HepG2 (cell line): ENCODE results near the gene WNT5B. TPM values are rescaled to one million over a fixed set of nuclear protein-coding genes. Genes with fewer than 3 reads are reported as not detected.

Experiments
- ATAC-seq: fragments of 200-7000 bp; cut with Tn5 transposase; 3 replicates; pipeline ENCODE4 v1.9.1; 2020; ENCODE audit warnings: mild to moderate bottlenecking, moderate library complexity
- BruUV-seq: library from RNA; stranded (reverse); fragments of 400-500 nt; replicated peaks from 2 replicates; lab custom pipeline; 2021; lab: Mats Ljungman, UMichigan
- CTCF ChIA-PET: fragments of 300-600 bp; formaldehyde crosslinking; extraction: SDS; loops from one replicate; lab custom pipeline; 2021; ENCODE audit warnings: low total read pairs, inconsistent platforms, low intra/inter-chr PET ratio; lab: Yijun Ruan, JAX
- POLR2A ChIA-PET: fragments of 350-600 bp; sonication (Branson Sonifier 250); formaldehyde crosslinking; loops from one replicate; lab custom pipeline; 2020; ENCODE audit warnings: antibody characterized with exemption, inconsistent platforms; lab: Yijun Ruan, JAX
- DNase-seq: peaks from one replicate; pipeline ENCODE4 v3.0.0-alpha.2; 2015; ENCODE audit warnings: low spot score
- FAIRE-seq: peaks from 3 replicates; lab custom pipeline; 2011; peaks lifted over from hg19 to GRCh38; lab: Jason Lieb, UNC
- H2AFZ ChIP-seq: one replicate; pipeline ENCODE4 v1.6.1; 2011; ENCODE audit warnings: low read length, inconsistent platforms
- H3K27ac ChIP-seq: fragments of 300-600 bp; 3 replicates; pipeline ENCODE4 v1.8.0; 2011; ENCODE audit warnings: mixed run types, mild to moderate bottlenecking, mixed read lengths, low read length, inconsistent platforms; ENCODE audit not compliant: insufficient read depth; ENCODE audit errors: extremely low read length
- H3K27me3 ChIP-seq, 2 experiments: fragments of 200-600 bp in 1 of 2; 2 replicates in 1 of 2; 3 replicates in 1 of 2; pipeline versions ENCODE4 v1.6.0 to v1.8.0; 2011; ENCODE audit warnings: low read length in 2 of 2, mild to moderate bottlenecking in 2 of 2, moderate library complexity in 2 of 2, inconsistent platforms in 1 of 2; ENCODE audit not compliant: insufficient read depth in 2 of 2, control insufficient read depth in 1 of 2
- H3K36me3 ChIP-seq, 2 experiments: fragments of 200-600 bp in 1 of 2; replicated peaks in 1 of 2; 2 replicates in 1 of 2; 3 replicates in 1 of 2; pipeline versions ENCODE4 v1.5.1 to v1.8.0; 2011; ENCODE audit warnings: low read length in 2 of 2, inconsistent platforms in 1 of 2; ENCODE audit not compliant: insufficient read depth in 2 of 2, control insufficient read depth in 1 of 2
- H3K4me1 ChIP-seq: 2 replicates; pipeline ENCODE4 v1.5.1; 2012; ENCODE audit warnings: low read length, inconsistent platforms; ENCODE audit not compliant: insufficient read depth
- H3K4me2 ChIP-seq: 2 replicates; pipeline ENCODE4 v1.6.0; 2011; ENCODE audit warnings: low read depth, low read length, inconsistent platforms
- H3K4me3 ChIP-seq, 3 experiments: fragments of 200-600 bp in 1 of 3; sonication (generic), shearing (Covaris generic) in 1 of 3; replicated peaks in 1 of 3; 2 replicates each; pipeline ENCODE4 v1.5.1; 2011 to 2016; ENCODE audit warnings: low read length in 3 of 3, inconsistent platforms in 2 of 3, low read depth in 2 of 3, mild to moderate bottlenecking in 2 of 3, control low read depth in 1 of 3, mixed read lengths in 1 of 3; ENCODE audit not compliant: insufficient read depth in 1 of 3
- H3K79me2 ChIP-seq: one replicate; pipeline ENCODE4 v1.6.1; 2011; ENCODE audit warnings: low read length, inconsistent platforms; ENCODE audit not compliant: insufficient read depth
- H3K9ac ChIP-seq: 2 replicates; pipeline ENCODE4 v1.6.0; 2011; ENCODE audit warnings: mild to moderate bottlenecking, low read depth, low read length, inconsistent platforms; ENCODE audit not compliant: insufficient read depth
- H3K9me3 ChIP-seq: 2 replicates; pipeline ENCODE4 v1.5.1; 2012; ENCODE audit warnings: mild to moderate bottlenecking, low read length
- H4K20me1 ChIP-seq: 2 replicates; pipeline ENCODE4 v1.6.0; 2011; ENCODE audit warnings: inconsistent platforms, mild to moderate bottlenecking, low read length, moderate library complexity; ENCODE audit not compliant: insufficient read depth
- AKAP8 ChIP-seq: sonication (generic); formaldehyde crosslinking; IDR thresholded peaks from 2 replicates; pipeline ENCODE4 v1.5.1; 2020; ENCODE audit warnings: mild to moderate bottlenecking, missing genetic modification reagents
- ARID2 ChIP-seq: sonication (generic); formaldehyde crosslinking; IDR thresholded peaks from 2 replicates; pipeline ENCODE4 v1.8.1; 2022; ENCODE audit warnings: mild to moderate bottlenecking, missing genetic modification reagents, borderline replicate concordance
- CAMTA2 ChIP-seq: sonication (generic); formaldehyde crosslinking; IDR thresholded peaks from 2 replicates; pipeline ENCODE4 v1.4.0; 2020; ENCODE audit warnings: mild to moderate bottlenecking, missing genetic modification reagents, borderline replicate concordance
- IRF2 ChIP-seq: IDR thresholded peaks from 2 replicates; pipeline ENCODE4 v1.6.1; 2018; ENCODE audit warnings: missing genetic modification reagents, missing compliant biosample characterization
- JARID2 ChIP-seq: sonication (generic); formaldehyde crosslinking; IDR thresholded peaks from 2 replicates; pipeline ENCODE4 v1.8.1; 2023; ENCODE audit warnings: missing genetic modification reagents, inconsistent platforms; ENCODE audit not compliant: insufficient replicate concordance
- MIER3 ChIP-seq: IDR thresholded peaks from 2 replicates; pipeline ENCODE4 v1.6.1; 2016; ENCODE audit warnings: missing compliant biosample characterization, borderline replicate concordance
- RBAK ChIP-seq: sonication (generic); formaldehyde crosslinking; IDR thresholded peaks from 2 replicates; pipeline ENCODE4 v1.5.1; 2020; ENCODE audit warnings: mild to moderate bottlenecking, missing genetic modification reagents
- SIX4 ChIP-seq: sonication (generic); formaldehyde crosslinking; IDR thresholded peaks from 2 replicates; pipeline ENCODE4 v1.4.0; 2020; ENCODE audit warnings: missing genetic modification reagents
- SP140L ChIP-seq: sonication (generic); formaldehyde crosslinking; IDR thresholded peaks from 2 replicates; pipeline ENCODE4 v1.4.0; 2020; ENCODE audit warnings: missing genetic modification reagents, borderline replicate concordance
- SYNCRIP ChIP-seq: fragments of 200-400 bp; formaldehyde crosslinking; IDR thresholded peaks from 2 replicates; pipeline ENCODE4 v1.6.1; 2018; ENCODE audit warnings: mild to moderate bottlenecking, low read depth, low read length; ENCODE audit not compliant: insufficient read depth
- ZBTB46 ChIP-seq: sonication (generic); formaldehyde crosslinking; IDR thresholded peaks from 2 replicates; pipeline ENCODE4 v1.4.0; 2020; ENCODE audit warnings: mild to moderate bottlenecking, missing genetic modification reagents, borderline replicate concordance
- ZC3H4 ChIP-seq: sonication (generic); formaldehyde crosslinking; IDR thresholded peaks from 2 replicates; pipeline ENCODE4 v1.4.0; 2020; ENCODE audit warnings: missing genetic modification reagents, borderline replicate concordance
- ZFP41 ChIP-seq: sonication (generic); formaldehyde crosslinking; IDR thresholded peaks from 2 replicates; pipeline ENCODE4 v1.4.0; 2020; ENCODE audit warnings: mild to moderate bottlenecking, missing genetic modification reagents, borderline replicate concordance
- ZKSCAN1 ChIP-seq: fragments of 150-350 bp; IDR thresholded peaks from 2 replicates; pipeline ENCODE4 v1.6.1; 2014; ENCODE audit warnings: low read length
- ZNF3 ChIP-seq: IDR thresholded peaks from 2 replicates; pipeline ENCODE4 v1.7.0; 2017; ENCODE audit warnings: inconsistent platforms
- ZNF317 ChIP-seq: sonication (generic); formaldehyde crosslinking; IDR thresholded peaks from 2 replicates; pipeline ENCODE4 v1.5.0; 2020; ENCODE audit warnings: mild to moderate bottlenecking, missing genetic modification reagents
- ZNF609 ChIP-seq: sonication (generic); formaldehyde crosslinking; IDR thresholded peaks from 2 replicates; pipeline ENCODE4 v1.4.0; 2020; ENCODE audit warnings: mild to moderate bottlenecking, missing genetic modification reagents, borderline replicate concordance
- WGBS: methylation state at CpG from one replicate; pipeline ENCODE4 v1.1.6; 2017; ENCODE audit warnings: low lambda C conversion rate; 5-methylcytosine and 5-hydroxymethylcytosine counted together
- in situ Hi-C: cut with HindIII; loops from 2 replicates; pipeline ENCODE4 v1.10.0; 2017; ENCODE audit warnings: low pct_unique_long_range_greater_than_20kb; ENCODE audit not compliant: extremely low pct_ligation_motif_present
- intact Hi-C: fragments of 100-400 bp; cut with micrococcal nuclease; formaldehyde crosslinking; loops from one replicate; pipeline ENCODE4 v1.10.0; 2022; ENCODE audit not compliant: unreplicated experiment
- polyA plus RNA-seq, 8 experiments: library from polyadenylated mRNA; depleted of rRNA in 3 of 8; stranded (reverse) in 7 of 8; unstranded in 1 of 8; fragments of >200 nt; fragmentation: Illumina TruSeq in 4 of 8; extraction: Trizol in 4 of 8; gene quantifications; 2 replicates each; pipeline versions ENCODE4 v1.2.1 to v1.2.3, GENCODE V29; 2011 to 2016; ENCODE audit warnings: low read depth in 4 of 8, missing spikeins in 1 of 8, mixed read lengths in 1 of 8; ENCODE audit not compliant: insufficient read depth in 1 of 8
- total RNA-seq, 5 experiments: library from RNA; depleted of rRNA; stranded (reverse); fragments of >200 nt; fragmentation: Illumina TruSeq; extraction: Trizol; gene quantifications; 2 replicates each; pipeline ENCODE4 v1.2.3, GENCODE V29; 2016; ENCODE audit warnings: low read depth in 1 of 5
- TF ChIP-seq, protein P1 (sequence below): sonication (generic); formaldehyde crosslinking; IDR thresholded peaks from 2 replicates; pipeline ENCODE4 v1.5.0; 2020; ENCODE audit warnings: mild to moderate bottlenecking, low read depth, missing genetic modification reagents, borderline replicate concordance

The WNT5B gene
- total and polyA plus RNA-seq, 2 of the 13 experiments (the other 11 are each of a cell fraction or from before 2014, with no cell fraction given): 0.04 TPM; not detected in 1

DNA sequence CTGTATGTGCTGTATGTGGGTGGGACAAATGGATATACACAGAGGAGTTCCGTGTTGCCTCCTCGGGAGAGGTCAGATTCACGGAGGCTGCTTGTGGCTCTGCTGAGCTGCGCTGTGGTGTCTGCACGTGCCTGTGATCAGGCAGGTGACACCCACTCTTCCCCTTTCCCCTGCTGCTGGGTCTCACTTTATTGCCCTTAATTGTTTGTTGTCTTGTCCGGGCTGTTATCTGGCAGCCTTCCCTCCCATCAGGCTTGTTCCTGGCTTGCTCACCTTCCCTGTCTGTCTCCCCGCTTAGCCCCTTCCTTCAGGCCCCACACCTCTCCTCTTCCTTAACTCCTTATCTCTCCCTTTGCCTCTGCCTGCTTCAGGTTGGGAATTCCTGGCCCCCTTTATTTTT is 13.5 kb downstream of the WNT5B start:
- FAIRE-seq (no peak), DNase-seq (no peak), ATAC-seq (no peak)
- Histone ChIP-seq H3K9ac (no peak overlapping the region), H3K4me3 (no peak overlapping the region), H3K4me1 (peaks cover 28% of the 10 kb centered on the region), H3K9me3 (no peaks in the 10 kb centered on the region), H3K4me2 (no peak overlapping the region), H2AFZ (no peak overlapping the region), H3K27ac (no peak overlapping the region), H4K20me1 (no peaks in the 10 kb centered on the region), H3K79me2 (no peaks in the 10 kb centered on the region), H3K27me3 (peaks cover 6 to 60% of the 10 kb centered on the region in 2 experiments), H3K36me3 (no peaks in the 10 kb centered on the region)
- intact Hi-C loops: no loop called here
- no TSS peak for BruUV-seq
- whole genome bisulfite sequencing: 26% methylated on average over 7 of the region's 7 CpGs
- POLR2A ChIA-PET: no interaction called here
- in situ Hi-C loops: no loop called here
- CTCF ChIA-PET: no interaction called here
- no peak for TF ChIP-seq ZFP41 (CRISPR knock-in tag)
- TF ChIP-seq ARID2 (CRISPR knock-in tag): no peak
- no peak for TF ChIP-seq ZNF3 (CRISPR knock-in tag)
- TF ChIP-seq RBAK: no peak
- TF ChIP-seq SP140L (CRISPR knock-in tag): no peak
- TF ChIP-seq ZNF317 (CRISPR knock-in tag): no peak
- no peak for TF ChIP-seq SIX4 (CRISPR knock-in tag)
- no peak for TF ChIP-seq ZC3H4
- no peak for TF ChIP-seq JARID2 (CRISPR knock-in tag)
- TF ChIP-seq ZBTB46: no peak
- no peak for TF ChIP-seq CAMTA2 (CRISPR knock-in tag)
- no peak for TF ChIP-seq IRF2 (CRISPR knock-in tag)
- no peak for TF ChIP-seq AKAP8 (CRISPR knock-in tag)
- TF ChIP-seq ZNF609 (CRISPR knock-in tag): no peak
- no peak for TF ChIP-seq ZKSCAN1
- TF ChIP-seq MIER3 (CRISPR knock-in tag): no peak
- TF ChIP-seq, protein P1, sequence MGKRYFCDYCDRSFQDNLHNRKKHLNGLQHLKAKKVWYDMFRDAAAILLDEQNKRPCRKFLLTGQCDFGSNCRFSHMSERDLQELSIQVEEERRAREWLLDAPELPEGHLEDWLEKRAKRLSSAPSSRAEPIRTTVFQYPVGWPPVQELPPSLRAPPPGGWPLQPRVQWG: no peak
- TF ChIP-seq SYNCRIP: no peak
